Ishikawa (cell line): ENCODE measurements around the gene POLD2.

Experiments used
- TAF1 ChIP-seq: IDR thresholded peaks from 2 replicates; pipeline ENCODE4 v1.6.1; 2012; ENCODE audit warnings: low read depth, mild to moderate bottlenecking
- YY1 ChIP-seq: IDR thresholded peaks from 2 replicates; pipeline ENCODE4 v1.6.1; 2012; ENCODE audit warnings: low read depth

- TF ChIP-seq TAF1 (no peak), YY1 (no peak)
Observed at GRCh38 chr7:44142028-44142427, 18.7 kb upstream of the POLD2 start.
